ENCODE measurements around the gene OLFML2A.
"Not testable (repeated sequence)": the region's sequence is repeated elsewhere in the genome, so short reads cannot be mapped to it uniquely, and the experiment has no call there.

OLFML2A gene

GRCh38 chr9:124776954-124777648, at the start of gene OLFML2A:
TSS of gene OLFML2A (plus strand) at chr9:124777133. CDS start at chr9:124777271, 138 bp downstream.
- DNase-seq, result peak in 1 of 2 experiments; percentile 18

- no peak for DNase-seq
Observed at GRCh38 chr9:124730772-124731171, 46.2 kb upstream of the OLFML2A start.

- no peak for DNase-seq
Observed at GRCh38 chr9:124733964-124734740, 42.8 kb upstream of the OLFML2A start.

- DNase-seq, result not testable (repeated sequence)
Observed at GRCh38 chr9:124734741-124735083, 42.2 kb upstream of the OLFML2A start.

- no peak for DNase-seq
Observed at GRCh38 chr9:124735121-124735520, 41.8 kb upstream of the OLFML2A start.

GRCh38 chr9:124738075-124738474, 38.9 kb upstream of the OLFML2A start:
- not testable (repeated sequence) for DNase-seq

GRCh38 chr9:124739360-124739759, 37.6 kb upstream of the OLFML2A start:
- DNase-seq, result no peak

GRCh38 chr9:124741149-124741548, 35.8 kb upstream of the OLFML2A start:
- no peak for DNase-seq

- no peak for DNase-seq
Observed at GRCh38 chr9:124741662-124742061, 35.3 kb upstream of the OLFML2A start.

GRCh38 chr9:124742940-124743339, 34.0 kb upstream of the OLFML2A start:
- no peak for DNase-seq

- DNase-seq, result no peak
Observed at GRCh38 chr9:124743686-124744348, 33.1 kb upstream of the OLFML2A start.

GRCh38 chr9:124747065-124747464, 29.9 kb upstream of the OLFML2A start:
- DNase-seq, result no peak

GRCh38 chr9:124749284-124749683, 27.6 kb upstream of the OLFML2A start:
- no peak for DNase-seq

GRCh38 chr9:124749781-124750180, 27.2 kb upstream of the OLFML2A start:
- no peak for DNase-seq

- no peak for DNase-seq
Observed at GRCh38 chr9:124752967-124753366, 24.0 kb upstream of the OLFML2A start.

GRCh38 chr9:124754289-124754688, 22.6 kb upstream of the OLFML2A start:
- DNase-seq, result no peak

GRCh38 chr9:124755061-124755460, 21.9 kb upstream of the OLFML2A start:
- DNase-seq, result no peak

GRCh38 chr9:124756011-124756410, 20.9 kb upstream of the OLFML2A start:
- DNase-seq, result no peak

- no peak for DNase-seq
Observed at GRCh38 chr9:124757616-124758015, 19.3 kb upstream of the OLFML2A start.

- no peak for DNase-seq
Observed at GRCh38 chr9:124758061-124758460, 18.9 kb upstream of the OLFML2A start.

- DNase-seq, result no peak
Observed at GRCh38 chr9:124758691-124759090, 18.2 kb upstream of the OLFML2A start.

- DNase-seq, result no peak
Observed at GRCh38 chr9:124759327-124759726, 17.6 kb upstream of the OLFML2A start.

GRCh38 chr9:124760719-124761118, 16.2 kb upstream of the OLFML2A start:
- no peak for DNase-seq

- no peak for DNase-seq
Observed at GRCh38 chr9:124761196-124761595, 15.7 kb upstream of the OLFML2A start.
